SK-N-SH (cell line): ENCODE data around the gene MID2. TPM values are rescaled to one million over a fixed set of nuclear protein-coding genes. Genes with fewer than 3 reads are reported as not detected.

ENCODE experiments used
- CTCF ChIA-PET: fragments of 300-600, 350-600 bp; formaldehyde crosslinking; extraction: SDS; loops from one replicate; lab custom pipeline; 2021; lab: Yijun Ruan, JAX
- POLR2A ChIA-PET: fragments of 350-600 bp; sonication (Branson Sonifier 250); formaldehyde crosslinking; extraction: SDS; loops from one replicate; lab custom pipeline; 2020; ENCODE audit warnings: antibody characterized with exemption, inconsistent platforms; lab: Yijun Ruan, JAX
- DNase-seq: peaks from one replicate; pipeline ENCODE4 v3.0.0; 2012
- H2AFZ ChIP-seq: fragments of 200-600 bp; sonication (generic); 2 replicates; pipeline ENCODE4 v1.8.1; 2016; ENCODE audit warnings: antibody characterized with exemption, mild to moderate bottlenecking, low read depth
- H3F3A ChIP-seq: fragments of 200-600 bp; sonication (generic); replicated peaks from 2 replicates; pipeline ENCODE3; 2016; ENCODE audit warnings: antibody characterized with exemption, mild to moderate bottlenecking; ENCODE audit not compliant: insufficient read depth
- H3K27ac ChIP-seq, 2 experiments: fragments of 200-500 bp in 1 of 2; fragments of 200-600 bp in 1 of 2; sonication (Bioruptor generic) in 1 of 2; sonication (generic), shearing (Covaris generic) in 1 of 2; 2 replicates each; pipeline versions ENCODE4 v1.5.1 to v1.6.1; 2014 to 2016; ENCODE audit warnings: low read depth in 2 of 2, inconsistent platforms in 1 of 2, low read length in 1 of 2, mild to moderate bottlenecking in 1 of 2, mixed read lengths in 1 of 2
- H3K27me3 ChIP-seq: fragments of 200-600 bp; sonication (generic), shearing (Covaris generic); 2 replicates; pipeline ENCODE4 v1.6.1; 2016; ENCODE audit warnings: mixed run types; ENCODE audit not compliant: insufficient read depth
- H3K36me3 ChIP-seq, 2 experiments: fragments of 200-500 bp in 1 of 2; fragments of 200-600 bp in 1 of 2; sonication (Bioruptor generic) in 1 of 2; sonication (generic) in 1 of 2; replicated peaks in 1 of 2; 2 replicates each; pipeline versions ENCODE3 to v1.5.1; 2014 to 2016; ENCODE audit warnings: low read length in 1 of 2, mild to moderate bottlenecking in 1 of 2; ENCODE audit not compliant: insufficient read depth in 2 of 2, control insufficient read depth in 1 of 2
- H3K4me1 ChIP-seq, 2 experiments: fragments of 200-500 bp in 1 of 2; fragments of 200-600 bp in 1 of 2; sonication (Bioruptor generic) in 1 of 2; sonication (generic), shearing (Covaris generic) in 1 of 2; 2 replicates each; pipeline versions ENCODE4 v1.5.1 to v1.6.1; 2014 to 2016; ENCODE audit warnings: low read depth in 1 of 2, low read length in 1 of 2, mixed run types in 1 of 2; ENCODE audit not compliant: insufficient read depth in 2 of 2, control insufficient read depth in 1 of 2
- H3K4me2 ChIP-seq: fragments of 200-600 bp; sonication (generic), shearing (Covaris generic); 2 replicates; pipeline ENCODE4 v1.6.1; 2017; ENCODE audit warnings: mixed run types
- H3K4me3 ChIP-seq, 2 experiments: fragments of 200-500 bp in 1 of 2; fragments of 200-600 bp in 1 of 2; sonication (Bioruptor generic) in 1 of 2; sonication (generic), shearing (Covaris generic) in 1 of 2; 2 replicates each; pipeline versions ENCODE4 v1.5.1 to v1.8.1; 2014 to 2016; ENCODE audit warnings: low read depth in 2 of 2, inconsistent platforms in 1 of 2, low read length in 1 of 2, mild to moderate bottlenecking in 1 of 2, mixed read lengths in 1 of 2, moderate library complexity in 1 of 2
- H3K79me2 ChIP-seq: fragments of 200-600 bp; sonication (generic); 2 replicates; pipeline ENCODE4 v1.8.1; 2017; ENCODE audit warnings: mild to moderate bottlenecking; ENCODE audit not compliant: insufficient read depth
- H3K9ac ChIP-seq: fragments of 200-600 bp; sonication (generic); 2 replicates; pipeline ENCODE4 v1.6.1; 2017; ENCODE audit warnings: mixed run types
- H3K9me2 ChIP-seq: fragments of 200-600 bp; sonication (generic); 2 replicates; pipeline ENCODE4 v1.6.1; 2017; ENCODE audit warnings: mixed run types
- H3K9me3 ChIP-seq: fragments of 200-600 bp; sonication (generic); 2 replicates; pipeline ENCODE4 v1.6.1; 2017; ENCODE audit warnings: mixed run types, mild to moderate bottlenecking, moderate library complexity
- H4K20me1 ChIP-seq: fragments of 200-600 bp; sonication (generic); 2 replicates; pipeline ENCODE4 v1.6.1; 2017; ENCODE audit warnings: mild to moderate bottlenecking, mixed run types; ENCODE audit not compliant: insufficient read depth
- ELF1 ChIP-seq: IDR thresholded peaks from 2 replicates; pipeline ENCODE4 v1.4.0; 2012
- EP300 ChIP-seq, 2 experiments: IDR thresholded peaks; 2 replicates each; pipeline versions ENCODE4 v1.4.0 to v1.6.1; 2012; ENCODE audit warnings: borderline replicate concordance in 1 of 2, low read depth in 1 of 2, low read length in 1 of 2
- FOXJ3 ChIP-seq: sonication (generic); formaldehyde crosslinking; IDR thresholded peaks from 2 replicates; pipeline ENCODE4 v1.5.1; 2020; ENCODE audit warnings: mild to moderate bottlenecking, missing genetic modification reagents
- FOXM1 ChIP-seq: IDR thresholded peaks from 2 replicates; pipeline ENCODE4 v1.4.0; 2012; ENCODE audit warnings: low read depth, mild to moderate bottlenecking
- MEF2A ChIP-seq: IDR thresholded peaks from 2 replicates; pipeline ENCODE4 v1.4.0; 2012; ENCODE audit warnings: low read depth, borderline replicate concordance
- MXI1 ChIP-seq: IDR thresholded peaks from 2 replicates; pipeline ENCODE4 v1.6.1; 2012; ENCODE audit warnings: mild to moderate bottlenecking, low read depth, low read length, improper control_type of control experiment
- RFX5 ChIP-seq: IDR thresholded peaks from 2 replicates; pipeline ENCODE4 v1.6.1; 2012; ENCODE audit warnings: mild to moderate bottlenecking, improper control_type of control experiment, low read length
- WGBS: methylation state at CpG from one replicate; pipeline ENCODE4 v1.1.6; 2017; ENCODE audit warnings: low lambda C conversion rate; 5-methylcytosine and 5-hydroxymethylcytosine counted together
- polyA plus RNA-seq, 3 experiments: library from polyadenylated mRNA; depleted of rRNA; stranded (reverse); fragments of >200 nt; gene quantifications; 2 replicates each; pipeline ENCODE4 v1.2.3, GENCODE V29; 2012
- TF ChIP-seq, protein P1 (sequence below): IDR thresholded peaks from 2 replicates; pipeline ENCODE4 v1.6.1; 2012; ENCODE audit warnings: mild to moderate bottlenecking, low read depth, low read length, moderate library complexity
- TF ChIP-seq, protein P2 (sequence below): IDR thresholded peaks from 2 replicates; pipeline ENCODE4 v1.4.0; 2012; ENCODE audit warnings: low read depth, borderline replicate concordance
- TF ChIP-seq, protein P3 (sequence below): IDR thresholded peaks from 2 replicates; pipeline ENCODE4 v1.4.0; 2012; ENCODE audit warnings: low read depth
- TF ChIP-seq, protein P4 (sequence below): fragments of 200-600 bp; sonication (generic); IDR thresholded peaks from 2 replicates; pipeline ENCODE4 v1.6.1; 2017; ENCODE audit warnings: antibody characterized with exemption, mild to moderate bottlenecking, moderate library complexity
- TF ChIP-seq, protein P5 (sequence below): IDR thresholded peaks from 2 replicates; pipeline ENCODE4; 2012

MID2 gene
- polyA plus RNA-seq, 1 of the 3 experiments (the other 2 are of a cell fraction): 0.16 TPM

DNA sequence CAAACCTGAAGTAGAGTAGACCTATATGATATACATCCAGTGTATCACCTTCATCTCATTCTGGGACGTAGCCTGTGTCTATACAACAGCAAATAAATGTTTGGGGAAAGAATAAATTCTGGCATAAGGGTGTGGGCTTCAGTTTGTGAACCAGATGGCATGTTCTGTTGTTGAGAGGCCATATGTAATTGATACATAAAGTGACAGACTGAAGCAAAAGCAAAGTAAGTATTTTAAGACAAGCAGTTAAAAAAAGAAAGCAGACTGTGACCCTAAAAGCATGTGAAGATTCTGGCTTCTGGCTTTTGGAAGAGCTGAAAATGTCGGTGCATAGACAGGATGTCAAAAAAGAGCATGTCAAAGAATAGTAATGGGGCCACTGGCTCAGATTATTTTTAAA lies 22.9 kb downstream of the MID2 start:
- Histone ChIP-seq H3K4me3 (no peak overlapping the region), H4K20me1 (no peaks in the 10 kb centered on the region), H3K27me3 (peaks cover 8% of the 10 kb centered on the region; the same call in 1 of the 2 replicates), H3K9ac (no peak overlapping the region), H3K27ac (no peak overlapping the region)
- ChIA-PET POLR2A (no interaction called here), CTCF (no interaction called here)
- TF ChIP-seq FOXJ3 (CRISPR knock-in tag) (no peak), MEF2A (no peak), ELF1 (no peak), EP300 (IDR thresholded peaks at IDR 0.05; ENCODE audit: borderline replicate concordance in 1 of 2, low read depth in 1 of 2, low read length in 1 of 2) (no peak), MXI1 (no peak), RFX5 (no peak), FOXM1 (no peak)
- TF ChIP-seq, protein P1, sequence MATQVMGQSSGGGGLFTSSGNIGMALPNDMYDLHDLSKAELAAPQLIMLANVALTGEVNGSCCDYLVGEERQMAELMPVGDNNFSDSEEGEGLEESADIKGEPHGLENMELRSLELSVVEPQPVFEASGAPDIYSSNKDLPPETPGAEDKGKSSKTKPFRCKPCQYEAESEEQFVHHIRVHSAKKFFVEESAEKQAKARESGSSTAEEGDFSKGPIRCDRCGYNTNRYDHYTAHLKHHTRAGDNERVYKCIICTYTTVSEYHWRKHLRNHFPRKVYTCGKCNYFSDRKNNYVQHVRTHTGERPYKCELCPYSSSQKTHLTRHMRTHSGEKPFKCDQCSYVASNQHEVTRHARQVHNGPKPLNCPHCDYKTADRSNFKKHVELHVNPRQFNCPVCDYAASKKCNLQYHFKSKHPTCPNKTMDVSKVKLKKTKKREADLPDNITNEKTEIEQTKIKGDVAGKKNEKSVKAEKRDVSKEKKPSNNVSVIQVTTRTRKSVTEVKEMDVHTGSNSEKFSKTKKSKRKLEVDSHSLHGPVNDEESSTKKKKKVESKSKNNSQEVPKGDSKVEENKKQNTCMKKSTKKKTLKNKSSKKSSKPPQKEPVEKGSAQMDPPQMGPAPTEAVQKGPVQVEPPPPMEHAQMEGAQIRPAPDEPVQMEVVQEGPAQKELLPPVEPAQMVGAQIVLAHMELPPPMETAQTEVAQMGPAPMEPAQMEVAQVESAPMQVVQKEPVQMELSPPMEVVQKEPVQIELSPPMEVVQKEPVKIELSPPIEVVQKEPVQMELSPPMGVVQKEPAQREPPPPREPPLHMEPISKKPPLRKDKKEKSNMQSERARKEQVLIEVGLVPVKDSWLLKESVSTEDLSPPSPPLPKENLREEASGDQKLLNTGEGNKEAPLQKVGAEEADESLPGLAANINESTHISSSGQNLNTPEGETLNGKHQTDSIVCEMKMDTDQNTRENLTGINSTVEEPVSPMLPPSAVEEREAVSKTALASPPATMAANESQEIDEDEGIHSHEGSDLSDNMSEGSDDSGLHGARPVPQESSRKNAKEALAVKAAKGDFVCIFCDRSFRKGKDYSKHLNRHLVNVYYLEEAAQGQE: no peak
- TF ChIP-seq, protein P2, sequence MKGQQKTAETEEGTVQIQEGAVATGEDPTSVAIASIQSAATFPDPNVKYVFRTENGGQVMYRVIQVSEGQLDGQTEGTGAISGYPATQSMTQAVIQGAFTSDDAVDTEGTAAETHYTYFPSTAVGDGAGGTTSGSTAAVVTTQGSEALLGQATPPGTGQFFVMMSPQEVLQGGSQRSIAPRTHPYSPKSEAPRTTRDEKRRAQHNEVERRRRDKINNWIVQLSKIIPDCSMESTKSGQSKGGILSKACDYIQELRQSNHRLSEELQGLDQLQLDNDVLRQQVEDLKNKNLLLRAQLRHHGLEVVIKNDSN: no peak
- TF ChIP-seq, protein P3, sequence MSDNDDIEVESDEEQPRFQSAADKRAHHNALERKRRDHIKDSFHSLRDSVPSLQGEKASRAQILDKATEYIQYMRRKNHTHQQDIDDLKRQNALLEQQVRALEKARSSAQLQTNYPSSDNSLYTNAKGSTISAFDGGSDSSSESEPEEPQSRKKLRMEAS: no peak
- TF ChIP-seq, all 33 proteins: peak for 0
- Histone ChIP-seq H3K4me1 (no peaks in the 10 kb centered on the region), H2AFZ (no peak overlapping the region), H3F3A (no peaks in the 10 kb centered on the region), H3K79me2 (no peaks in the 10 kb centered on the region), H3K4me2 (no peak overlapping the region), H3K36me3 (no peaks in the 10 kb centered on the region), H3K9me3 (no peaks in the 10 kb centered on the region), H3K9me2 (no peaks in the 10 kb centered on the region)
- no peak for DNase-seq
- 15% methylated on average over 2 of the region's 2 CpGs for WGBS

DNA sequence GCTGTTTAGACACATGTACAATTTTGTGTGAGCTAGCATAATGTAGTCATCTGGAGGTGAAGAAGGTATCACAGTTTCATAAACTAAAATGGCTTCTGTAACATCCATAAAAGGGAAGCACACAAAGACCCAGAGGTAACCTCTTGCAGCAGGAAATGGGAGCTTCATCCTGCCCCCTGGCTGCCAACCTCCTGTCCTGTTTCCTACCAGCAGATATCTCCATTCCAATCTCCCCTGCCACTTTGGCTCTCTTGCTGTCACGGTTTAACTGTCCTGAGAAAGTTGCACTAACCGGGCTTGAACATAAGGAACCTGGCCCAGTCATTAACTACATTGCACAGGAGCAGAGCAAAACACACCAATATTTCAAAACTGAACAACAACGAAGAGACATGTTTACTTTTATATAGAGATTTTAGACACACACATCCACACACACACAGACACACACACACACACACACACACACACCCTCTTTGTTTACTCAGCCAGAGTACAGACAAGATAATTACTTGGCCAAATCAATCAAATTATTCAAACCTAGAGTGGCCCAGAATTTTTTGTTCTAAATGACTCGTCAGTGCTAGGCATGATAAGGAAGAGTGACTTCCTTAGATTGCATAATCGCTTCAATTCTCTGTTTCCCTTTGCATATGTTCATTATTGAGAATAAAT lies 24.2 kb downstream of the MID2 start:
- no peak overlapping the region for H3K4me2 ChIP-seq
- ChIA-PET CTCF (no interaction called here), POLR2A (no interaction called here)
- 0 out of 2 replicates have a peak, but pooled peaks cover 5% of the 10 kb centered on the region for H3K27me3 ChIP-seq
- no peaks in the 10 kb centered on the region for H3K4me1 ChIP-seq
- H3K79me2 ChIP-seq: no peaks in the 10 kb centered on the region
- H3F3A ChIP-seq: no peaks in the 10 kb centered on the region
- no peaks in the 10 kb centered on the region for H3K9me3 ChIP-seq
- no peaks in the 10 kb centered on the region for H3K36me3 ChIP-seq
- WGBS: 14% methylated on average over 5 of the region's 5 CpGs
- DNase-seq: no peak
- H3K27ac ChIP-seq: no peak overlapping the region
- H3K4me3 ChIP-seq: no peak overlapping the region
- no peak overlapping the region for H2AFZ ChIP-seq
- H3K9me2 ChIP-seq: no peaks in the 10 kb centered on the region
- no peak overlapping the region for H3K9ac ChIP-seq
- H4K20me1 ChIP-seq: no peaks in the 10 kb centered on the region
- TF ChIP-seq, protein P2: no peak
- TF ChIP-seq, protein P4, sequence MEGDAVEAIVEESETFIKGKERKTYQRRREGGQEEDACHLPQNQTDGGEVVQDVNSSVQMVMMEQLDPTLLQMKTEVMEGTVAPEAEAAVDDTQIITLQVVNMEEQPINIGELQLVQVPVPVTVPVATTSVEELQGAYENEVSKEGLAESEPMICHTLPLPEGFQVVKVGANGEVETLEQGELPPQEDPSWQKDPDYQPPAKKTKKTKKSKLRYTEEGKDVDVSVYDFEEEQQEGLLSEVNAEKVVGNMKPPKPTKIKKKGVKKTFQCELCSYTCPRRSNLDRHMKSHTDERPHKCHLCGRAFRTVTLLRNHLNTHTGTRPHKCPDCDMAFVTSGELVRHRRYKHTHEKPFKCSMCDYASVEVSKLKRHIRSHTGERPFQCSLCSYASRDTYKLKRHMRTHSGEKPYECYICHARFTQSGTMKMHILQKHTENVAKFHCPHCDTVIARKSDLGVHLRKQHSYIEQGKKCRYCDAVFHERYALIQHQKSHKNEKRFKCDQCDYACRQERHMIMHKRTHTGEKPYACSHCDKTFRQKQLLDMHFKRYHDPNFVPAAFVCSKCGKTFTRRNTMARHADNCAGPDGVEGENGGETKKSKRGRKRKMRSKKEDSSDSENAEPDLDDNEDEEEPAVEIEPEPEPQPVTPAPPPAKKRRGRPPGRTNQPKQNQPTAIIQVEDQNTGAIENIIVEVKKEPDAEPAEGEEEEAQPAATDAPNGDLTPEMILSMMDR: no peak
- TF ChIP-seq, protein P5, sequence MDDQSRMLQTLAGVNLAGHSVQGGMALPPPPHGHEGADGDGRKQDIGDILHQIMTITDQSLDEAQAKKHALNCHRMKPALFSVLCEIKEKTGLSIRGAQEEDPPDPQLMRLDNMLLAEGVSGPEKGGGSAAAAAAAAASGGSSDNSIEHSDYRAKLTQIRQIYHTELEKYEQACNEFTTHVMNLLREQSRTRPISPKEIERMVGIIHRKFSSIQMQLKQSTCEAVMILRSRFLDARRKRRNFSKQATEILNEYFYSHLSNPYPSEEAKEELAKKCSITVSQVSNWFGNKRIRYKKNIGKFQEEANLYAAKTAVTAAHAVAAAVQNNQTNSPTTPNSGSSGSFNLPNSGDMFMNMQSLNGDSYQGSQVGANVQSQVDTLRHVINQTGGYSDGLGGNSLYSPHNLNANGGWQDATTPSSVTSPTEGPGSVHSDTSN: no peak
- TF ChIP-seq, protein P1: no peak
